HG02970 (cell line): Measurements from ENCODE around the gene DNMT3A.

Experiments
- ATAC-seq: cut with Tn5 transposase; IDR thresholded peaks from one replicate; pipeline ENCODE4 v1.9.1; 2021; ENCODE audit warnings: mild to moderate bottlenecking, moderate library complexity, moderate number of reproducible peaks; ENCODE audit not compliant: unreplicated experiment, low FRiP score

Gene DNMT3A

DNA sequence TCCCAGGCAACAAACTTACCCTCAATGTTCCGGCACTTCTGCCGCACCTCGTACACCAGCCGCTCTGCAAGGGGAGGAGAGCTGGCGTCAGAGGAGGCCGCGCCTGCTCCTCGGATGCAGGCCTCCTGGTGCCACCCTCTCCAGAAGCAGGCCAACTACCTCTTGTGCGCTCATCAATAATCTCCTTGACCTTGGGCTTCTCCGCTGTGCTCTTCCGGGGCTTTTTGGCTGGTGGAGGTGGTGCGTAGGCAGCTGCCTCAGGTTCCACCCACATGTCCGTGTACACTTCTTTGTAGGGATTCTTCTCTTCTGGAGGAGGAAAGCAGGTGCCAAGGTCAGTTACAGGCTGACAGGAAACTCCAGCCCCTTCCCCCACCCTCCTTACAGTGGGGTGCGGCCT lies 95.7 kb downstream of the DNMT3A start:
- no peak for ATAC-seq

DNA sequence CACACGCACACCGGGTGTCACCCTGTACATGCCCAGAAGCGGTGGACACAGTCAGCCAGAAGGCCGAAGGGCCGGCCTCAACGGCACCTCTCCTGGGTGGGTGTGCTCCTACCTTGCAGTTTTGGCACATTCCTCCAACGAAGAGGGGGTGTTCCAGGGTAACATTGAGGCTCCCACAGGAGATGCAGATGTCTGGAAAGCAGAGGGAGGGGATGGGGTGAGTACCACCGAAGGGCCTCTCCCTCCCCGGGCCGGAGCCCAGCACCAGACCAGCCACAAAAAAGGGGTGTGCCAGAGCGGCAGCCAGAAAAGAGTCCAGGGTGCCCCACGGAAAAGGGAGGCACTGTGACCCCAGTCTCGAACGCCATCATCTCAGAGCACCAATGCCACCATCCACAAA lies 96.6 kb downstream of the DNMT3A start:
- ATAC-seq: no peak

- ATAC-seq: no peak
Observed at GRCh38 chr2:25243995-25244394, 97.7 kb downstream of the DNMT3A start.

DNA sequence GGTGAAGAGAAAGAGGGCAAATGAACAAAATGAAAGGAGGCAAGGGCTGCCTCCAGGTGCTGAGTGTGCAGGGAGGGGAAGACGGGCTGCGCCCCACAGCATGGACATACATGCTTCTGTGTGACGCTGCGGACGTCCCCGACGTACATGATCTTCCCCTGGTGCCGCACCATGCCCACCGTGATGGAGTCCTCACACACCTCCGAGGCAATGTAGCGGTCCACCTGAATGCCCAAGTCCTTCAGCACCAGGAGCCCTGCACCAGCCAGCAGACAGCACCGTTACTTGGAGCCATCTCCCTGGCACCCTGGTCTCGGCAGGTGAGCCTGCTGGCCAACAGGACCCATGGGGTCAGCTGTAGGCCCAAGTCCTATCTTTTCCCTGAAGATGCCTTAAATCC lies 100.3 kb downstream of the DNMT3A start:
- ATAC-seq: no peak

GRCh38 chr2:25240636-25241035 lies 101.1 kb downstream of the DNMT3A start:
- ATAC-seq: no peak

- no peak for ATAC-seq
Observed at GRCh38 chr2:25238920-25239319, 102.8 kb downstream of the DNMT3A start.

- no peak for ATAC-seq
Observed at GRCh38 chr2:25237764-25238163, 104.0 kb downstream of the DNMT3A start.

- ATAC-seq: no peak
Observed at GRCh38 chr2:25236736-25237135, 105.0 kb downstream of the DNMT3A start.

DNA sequence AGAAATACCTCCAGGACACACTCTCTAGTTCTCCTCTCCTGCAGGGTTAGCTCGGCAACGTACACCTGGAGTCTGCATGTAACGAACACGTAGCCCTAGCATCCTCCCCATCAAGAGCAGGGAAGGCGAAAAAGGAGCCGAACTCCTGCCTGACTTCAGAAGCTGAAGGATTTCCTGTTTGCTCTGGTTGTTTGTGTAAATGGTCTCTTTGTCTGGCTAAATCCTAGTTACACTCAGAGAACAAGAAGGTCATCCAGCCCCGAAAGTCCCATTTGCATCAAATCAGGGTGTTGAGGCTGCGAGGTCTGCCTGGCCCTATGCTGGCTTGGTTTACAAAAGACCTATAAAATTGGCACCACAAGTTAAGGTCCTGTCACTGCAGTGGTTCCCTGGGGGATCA lies 107.0 kb downstream of the DNMT3A start:
- no peak for ATAC-seq

GRCh38 chr2:25233916-25234605 lies 107.7 kb downstream of the DNMT3A start:
- ATAC-seq: no peak

- ATAC-seq: no peak
Observed at GRCh38 chr2:25232248-25232825, 109.4 kb downstream of the DNMT3A start.

- no peak for ATAC-seq
Observed at GRCh38 chr2:25230948-25231311, 110.8 kb downstream of the DNMT3A start.

GRCh38 chr2:25230198-25230947 lies 111.4 kb downstream of the DNMT3A start:
- ATAC-seq: no peak

DNA sequence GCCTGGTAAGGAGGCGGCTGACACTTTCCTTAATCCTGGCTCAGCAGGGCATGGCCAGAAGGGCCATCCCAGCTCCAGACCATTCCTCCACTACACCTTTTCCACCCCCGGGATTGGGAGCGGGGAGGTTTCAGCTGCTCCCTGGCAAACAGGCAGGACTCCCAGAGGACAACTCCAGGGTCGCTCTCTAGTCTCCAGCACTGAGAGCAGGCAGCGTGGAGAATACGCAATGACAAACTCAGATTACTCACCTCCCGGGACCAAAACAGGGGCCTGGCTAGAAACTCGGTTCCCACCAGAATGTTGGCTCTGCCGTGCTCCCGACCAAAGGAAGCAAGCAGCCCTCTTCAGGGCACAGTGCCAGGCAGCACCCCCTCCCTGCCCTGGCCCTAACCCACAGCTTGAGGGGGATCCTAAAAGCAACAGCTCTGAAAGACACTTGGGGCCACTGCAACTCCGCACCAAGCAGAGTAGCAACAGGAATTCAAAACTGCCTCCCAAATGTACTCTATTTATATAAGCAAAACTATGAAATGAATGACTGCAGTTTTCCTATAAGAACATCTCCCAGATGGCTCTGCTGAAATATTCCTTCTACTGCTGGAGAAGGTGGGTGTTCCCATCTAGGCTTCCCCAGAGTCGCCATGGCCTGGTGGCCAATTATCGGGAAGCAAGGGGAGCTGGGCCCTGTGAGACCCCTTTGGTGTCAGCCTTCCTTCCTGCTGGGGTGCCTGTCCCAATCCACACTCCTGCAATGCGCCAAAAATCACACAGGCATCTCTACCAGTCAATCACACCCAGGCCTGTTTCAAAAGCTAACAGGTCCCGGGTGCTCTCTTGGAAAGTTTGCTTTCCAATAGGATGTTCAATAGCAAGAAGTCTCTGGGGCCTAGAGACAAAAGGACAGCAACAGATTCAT lies 112.2 kb downstream of the DNMT3A start:
- no peak for ATAC-seq

DNA sequence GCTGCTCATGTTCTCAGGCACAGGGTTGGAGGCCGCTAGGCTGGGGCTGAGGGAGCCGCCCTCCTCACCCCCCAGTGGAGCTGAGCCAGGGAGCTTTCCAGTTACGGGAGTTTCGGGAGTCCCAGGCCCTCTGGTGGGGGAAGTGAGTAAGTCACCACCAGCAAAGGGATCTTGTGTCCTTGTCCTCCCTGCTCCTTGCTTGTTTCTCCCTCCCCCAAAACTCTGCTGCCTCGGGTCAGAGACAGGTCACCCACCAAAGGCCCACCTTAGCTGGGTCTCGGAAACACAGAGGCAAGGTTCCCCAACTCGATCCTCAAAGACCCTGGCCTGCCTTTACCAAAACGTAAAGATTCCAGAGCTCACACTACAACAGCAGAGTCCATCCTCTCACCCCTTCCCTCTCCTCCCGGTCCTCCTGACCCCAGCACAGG lies 112.9 kb downstream of the DNMT3A start:
- ATAC-seq: no peak

GRCh38 chr2:25227576-25227975 lies 114.1 kb downstream of the DNMT3A start:
- no peak for ATAC-seq

- no peak for ATAC-seq
Observed at GRCh38 chr2:25226827-25227226, 114.9 kb downstream of the DNMT3A start.

DNA sequence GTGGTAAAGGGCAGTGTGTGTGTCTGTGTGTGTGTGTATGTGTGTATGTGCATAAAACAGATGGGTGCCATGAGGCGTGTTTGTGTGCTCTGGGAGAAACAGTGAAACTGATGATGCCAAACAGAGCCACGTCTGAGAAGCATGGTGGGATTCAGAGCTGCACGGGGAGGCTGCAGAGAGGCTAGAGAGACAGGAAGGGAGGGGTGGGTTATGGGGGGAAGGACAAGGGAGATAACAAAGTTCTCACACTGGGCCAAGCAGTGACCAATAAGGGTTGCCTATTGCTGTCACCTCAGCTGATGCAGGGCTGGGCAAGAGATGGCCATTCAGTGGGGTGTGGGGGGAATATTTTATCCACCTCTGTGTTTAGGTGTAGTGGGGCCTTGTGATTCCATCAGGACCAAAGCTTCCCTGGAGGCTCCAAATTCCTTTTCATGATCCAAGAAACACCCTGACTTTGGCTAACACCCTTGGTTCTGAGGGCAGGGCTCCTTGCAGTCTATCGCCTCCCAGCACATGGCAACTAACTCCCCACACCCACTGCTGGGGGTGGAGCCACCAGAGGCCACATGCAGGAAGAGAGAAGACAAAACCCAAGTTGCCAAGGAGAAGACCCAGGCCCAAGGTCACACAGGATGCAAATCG lies 119.1 kb downstream of the DNMT3A start:
- no peak for ATAC-seq

- ATAC-seq: no peak
Observed at GRCh38 chr2:25221579-25221978, 120.1 kb downstream of the DNMT3A start.

DNA sequence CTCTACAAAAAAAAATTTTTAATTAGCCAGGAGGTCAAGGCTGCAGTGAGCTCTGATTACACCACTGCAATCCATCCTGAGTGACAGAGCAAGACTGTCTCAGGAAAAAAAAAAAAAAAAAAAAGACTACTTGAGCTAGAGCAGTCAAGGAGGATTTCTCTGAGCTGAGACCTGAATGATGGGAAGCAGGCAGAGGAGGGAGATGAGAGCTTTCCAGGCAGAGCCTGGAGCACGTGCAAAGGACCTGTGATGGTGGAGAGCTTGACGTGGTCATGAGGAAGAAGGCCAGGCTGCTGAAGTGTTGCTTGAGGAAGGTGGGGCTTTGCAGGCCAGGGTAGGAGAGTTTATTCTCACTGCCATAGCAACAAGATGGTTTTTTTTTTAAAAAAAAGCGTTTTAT lies 121.4 kb downstream of the DNMT3A start:
- no peak for ATAC-seq
